PFSK-1 (cell line): Measurements from ENCODE around the gene CBS.

Experiments
- POLR2AphosphoS5 ChIP-seq: IDR thresholded peaks from 2 replicates; pipeline ENCODE4 v1.6.1; 2012; ENCODE audit warnings: low read depth, mild to moderate bottlenecking, control low read depth, low read length, moderate library complexity
- TAF1 ChIP-seq: IDR thresholded peaks from 2 replicates; pipeline ENCODE4 v1.6.1; 2012; ENCODE audit warnings: low read length, control low read depth, borderline replicate concordance; ENCODE audit not compliant: insufficient read depth

- TF ChIP-seq POLR2AphosphoS5 (no peak), TAF1 (no peak)
Measured at GRCh38 chr21:43016728-43017127, 58.9 kb downstream of the CBS start.
